Measurements from ENCODE around the gene CREG1.
"Not testable (repeated sequence)": the region's sequence is repeated elsewhere in the genome, so short reads cannot be mapped to it uniquely, and the experiment has no call there.

CREG1 gene

GRCh38 chr1:167555971-167556714 lies 2.6 kb upstream of the CREG1 start (continued):
- TF ChIP-seq PATZ1 (tag by site-specific recombination; IDR thresholded peaks at IDR 0.05) (no peak), ZNF654 (tag by site-specific recombination; IDR thresholded peaks at IDR 0.05; ENCODE audit: low read depth) (peak; percentile 58), SCRT1 (tag by site-specific recombination; IDR thresholded peaks at IDR 0.05; ENCODE audit: borderline replicate concordance) (peak; percentile 97), ZNF561 (tag by site-specific recombination; IDR thresholded peaks at IDR 0.05; ENCODE audit: borderline replicate concordance) (0 out of 2 replicates have a peak, but pooled peaks have one; percentile 23), ZNF701 (tag by site-specific recombination; IDR thresholded peaks at IDR 0.05) (no peak), ZNF580 (tag by site-specific recombination; IDR thresholded peaks at IDR 0.05) (no peak), ZNF660 (tag by site-specific recombination; IDR thresholded peaks at IDR 0.05) (peak; percentile 45; the same call in 1 of the 2 replicates)
- TF ChIP-seq, protein P1, sequence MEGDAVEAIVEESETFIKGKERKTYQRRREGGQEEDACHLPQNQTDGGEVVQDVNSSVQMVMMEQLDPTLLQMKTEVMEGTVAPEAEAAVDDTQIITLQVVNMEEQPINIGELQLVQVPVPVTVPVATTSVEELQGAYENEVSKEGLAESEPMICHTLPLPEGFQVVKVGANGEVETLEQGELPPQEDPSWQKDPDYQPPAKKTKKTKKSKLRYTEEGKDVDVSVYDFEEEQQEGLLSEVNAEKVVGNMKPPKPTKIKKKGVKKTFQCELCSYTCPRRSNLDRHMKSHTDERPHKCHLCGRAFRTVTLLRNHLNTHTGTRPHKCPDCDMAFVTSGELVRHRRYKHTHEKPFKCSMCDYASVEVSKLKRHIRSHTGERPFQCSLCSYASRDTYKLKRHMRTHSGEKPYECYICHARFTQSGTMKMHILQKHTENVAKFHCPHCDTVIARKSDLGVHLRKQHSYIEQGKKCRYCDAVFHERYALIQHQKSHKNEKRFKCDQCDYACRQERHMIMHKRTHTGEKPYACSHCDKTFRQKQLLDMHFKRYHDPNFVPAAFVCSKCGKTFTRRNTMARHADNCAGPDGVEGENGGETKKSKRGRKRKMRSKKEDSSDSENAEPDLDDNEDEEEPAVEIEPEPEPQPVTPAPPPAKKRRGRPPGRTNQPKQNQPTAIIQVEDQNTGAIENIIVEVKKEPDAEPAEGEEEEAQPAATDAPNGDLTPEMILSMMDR (tag by site-specific recombination; IDR thresholded peaks at IDR 0.05): peak; percentile 64; the same call in 1 of the 2 replicates
- TF ChIP-seq, protein P2, sequence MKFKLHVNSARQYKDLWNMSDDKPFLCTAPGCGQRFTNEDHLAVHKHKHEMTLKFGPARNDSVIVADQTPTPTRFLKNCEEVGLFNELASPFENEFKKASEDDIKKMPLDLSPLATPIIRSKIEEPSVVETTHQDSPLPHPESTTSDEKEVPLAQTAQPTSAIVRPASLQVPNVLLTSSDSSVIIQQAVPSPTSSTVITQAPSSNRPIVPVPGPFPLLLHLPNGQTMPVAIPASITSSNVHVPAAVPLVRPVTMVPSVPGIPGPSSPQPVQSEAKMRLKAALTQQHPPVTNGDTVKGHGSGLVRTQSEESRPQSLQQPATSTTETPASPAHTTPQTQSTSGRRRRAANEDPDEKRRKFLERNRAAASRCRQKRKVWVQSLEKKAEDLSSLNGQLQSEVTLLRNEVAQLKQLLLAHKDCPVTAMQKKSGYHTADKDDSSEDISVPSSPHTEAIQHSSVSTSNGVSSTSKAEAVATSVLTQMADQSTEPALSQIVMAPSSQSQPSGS (tag by site-specific recombination; IDR thresholded peaks at IDR 0.05; ENCODE audit: low read depth): 0 out of 2 replicates have a peak, but pooled peaks have one; percentile 38

DNA sequence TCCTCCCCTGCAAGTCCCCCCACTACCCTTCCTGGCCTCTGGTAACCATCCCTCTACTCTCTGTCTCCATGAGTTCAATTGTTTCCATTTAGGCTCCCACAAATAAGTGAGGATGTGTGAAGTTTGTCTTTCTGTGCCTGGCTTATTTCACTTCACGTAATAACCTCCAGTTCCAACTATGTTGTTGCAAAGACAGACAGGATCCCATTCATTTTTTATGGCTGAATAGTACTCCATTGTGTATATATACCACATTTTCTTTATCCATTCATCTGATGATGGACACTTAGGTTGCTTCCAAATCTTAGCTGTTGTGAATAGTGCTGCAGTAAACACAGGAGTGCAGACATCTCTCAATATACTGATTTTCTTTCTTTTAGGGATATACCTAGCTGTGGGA lies 1.5 kb upstream of the CREG1 start:
- ChIA-PET POLR2A (interaction anchor here (1.2 kb wide), 1 partner anchor 335 kb away, joined by 3 read pairs; the partner anchor contains the start of gene POU2F1), CTCF (interaction anchor here (0.6 to 3.8 kb wide), 11 partner anchors 10 to 527 kb away, joined by 3 to 25 read pairs (median 6); no protein-coding TSS in a partner anchor)
- not testable (repeated sequence) for H3K36me3 ChIP-seq (ENCODE audit: control insufficient read depth in 2 of 2, insufficient read depth in 1 of 2, low read length in 2 of 2); H3K9me3 ChIP-seq (ENCODE audit: control insufficient read depth, insufficient read depth, low read depth, low read length); H3K4me3 ChIP-seq (ENCODE audit: low read depth, low read length); H3K27ac ChIP-seq (ENCODE audit: extremely low read depth, low read depth, low read length); H3K4me1 ChIP-seq (ENCODE audit: control insufficient read depth, insufficient read depth, low read length)
- TF ChIP-seq MZF1 (tag by site-specific recombination; IDR thresholded peaks at IDR 0.05; ENCODE audit: borderline replicate concordance): 0 out of 2 replicates have a peak, but pooled peaks have one; percentile 38
- peak; percentile 84 for TF ChIP-seq ZNF146 (tag by site-specific recombination; IDR thresholded peaks at IDR 0.05)

DNA sequence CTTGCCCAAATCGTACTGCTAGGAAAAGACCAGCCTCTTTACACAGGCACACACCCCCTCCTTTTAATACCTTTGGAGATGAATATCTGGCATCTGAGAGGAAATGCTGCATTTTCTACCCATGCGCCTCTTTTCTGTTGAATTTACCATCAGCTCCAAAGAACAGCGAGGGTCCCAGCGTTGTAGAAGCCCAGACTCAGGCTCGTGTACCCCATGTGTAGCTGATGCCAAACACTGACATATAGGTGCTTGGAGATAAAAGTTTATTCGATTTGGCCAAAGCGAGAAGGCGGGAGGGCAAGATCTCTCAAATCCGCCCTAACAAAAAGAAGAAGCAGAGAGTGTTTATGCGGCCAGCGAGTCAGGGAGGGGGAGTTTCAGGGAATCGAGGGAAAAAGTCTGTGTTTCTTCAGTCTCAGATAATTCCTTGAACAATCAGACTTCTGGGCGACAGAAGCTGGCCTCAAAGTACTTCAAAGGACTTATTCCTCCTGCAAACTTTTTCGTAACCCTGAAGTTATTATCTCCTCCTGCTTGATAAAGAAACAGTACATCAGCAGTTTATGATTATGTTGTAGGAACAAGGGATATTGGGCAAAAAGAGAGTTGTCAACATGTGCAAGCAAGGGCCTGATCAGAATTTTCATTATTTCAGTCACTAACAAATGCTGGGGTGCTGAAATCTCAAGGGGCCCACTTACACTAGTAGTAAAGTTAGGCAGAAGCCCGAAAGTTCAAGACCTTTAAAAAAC lies 642 bp upstream of the CREG1 start:
- Histone ChIP-seq H3K27ac (ENCODE audit: extremely low read depth, low read depth, low read length) (no peak overlapping the region), H3K9me3 (ENCODE audit: control insufficient read depth, insufficient read depth, low read depth, low read length) (no peaks in the 10 kb centered on the region), H3K36me3 (ENCODE audit: control insufficient read depth in 2 of 2, insufficient read depth in 1 of 2, low read length in 2 of 2) (no peaks in the 10 kb centered on the region), H3K4me3 (ENCODE audit: low read depth, low read length) (peak overlapping the region; percentile 39), H3K4me1 (ENCODE audit: control insufficient read depth, insufficient read depth, low read length) (no peaks in the 10 kb centered on the region)
- ChIA-PET POLR2A (interaction anchor here (0.6 to 2.1 kb wide), 17 partner anchors 10 to 580 kb away, joined by 3 to 24 read pairs (median 3); partner anchors contain the start of genes MPZL1 and POU2F1), CTCF (interaction anchor here (0.6 to 4.9 kb wide), 12 partner anchors 10 to 644 kb away, joined by 3 to 39 read pairs (median 4); no protein-coding TSS in a partner anchor)
- TF ChIP-seq, protein P3, sequence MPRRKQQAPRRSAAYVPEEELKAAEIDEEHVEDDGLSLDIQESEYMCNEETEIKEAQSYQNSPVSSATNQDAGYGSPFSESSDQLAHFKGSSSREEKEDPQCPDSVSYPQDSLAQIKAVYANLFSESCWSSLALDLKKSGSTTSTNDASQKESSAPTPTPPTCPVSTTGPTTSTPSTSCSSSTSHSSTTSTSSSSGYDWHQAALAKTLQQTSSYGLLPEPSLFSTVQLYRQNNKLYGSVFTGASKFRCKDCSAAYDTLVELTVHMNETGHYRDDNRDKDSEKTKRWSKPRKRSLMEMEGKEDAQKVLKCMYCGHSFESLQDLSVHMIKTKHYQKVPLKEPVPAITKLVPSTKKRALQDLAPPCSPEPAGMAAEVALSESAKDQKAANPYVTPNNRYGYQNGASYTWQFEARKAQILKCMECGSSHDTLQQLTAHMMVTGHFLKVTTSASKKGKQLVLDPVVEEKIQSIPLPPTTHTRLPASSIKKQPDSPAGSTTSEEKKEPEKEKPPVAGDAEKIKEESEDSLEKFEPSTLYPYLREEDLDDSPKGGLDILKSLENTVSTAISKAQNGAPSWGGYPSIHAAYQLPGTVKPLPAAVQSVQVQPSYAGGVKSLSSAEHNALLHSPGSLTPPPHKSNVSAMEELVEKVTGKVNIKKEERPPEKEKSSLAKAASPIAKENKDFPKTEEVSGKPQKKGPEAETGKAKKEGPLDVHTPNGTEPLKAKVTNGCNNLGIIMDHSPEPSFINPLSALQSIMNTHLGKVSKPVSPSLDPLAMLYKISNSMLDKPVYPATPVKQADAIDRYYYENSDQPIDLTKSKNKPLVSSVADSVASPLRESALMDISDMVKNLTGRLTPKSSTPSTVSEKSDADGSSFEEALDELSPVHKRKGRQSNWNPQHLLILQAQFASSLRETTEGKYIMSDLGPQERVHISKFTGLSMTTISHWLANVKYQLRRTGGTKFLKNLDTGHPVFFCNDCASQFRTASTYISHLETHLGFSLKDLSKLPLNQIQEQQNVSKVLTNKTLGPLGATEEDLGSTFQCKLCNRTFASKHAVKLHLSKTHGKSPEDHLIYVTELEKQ (tag by site-specific recombination; IDR thresholded peaks at IDR 0.05; ENCODE audit: borderline replicate concordance): no peak
- TF ChIP-seq KLF8 (tag by site-specific recombination; IDR thresholded peaks at IDR 0.05): no peak
- TF ChIP-seq SCRT2 (tag by site-specific recombination; IDR thresholded peaks at IDR 0.05): no peak
- no peak for TF ChIP-seq ZNF26 (tag by site-specific recombination; IDR thresholded peaks at IDR 0.05)
- TF ChIP-seq ZNF311 (tag by site-specific recombination; IDR thresholded peaks at IDR 0.05; ENCODE audit: borderline replicate concordance): no peak
